BLaER1 treated with 17β-estradiol and CSF1 and Interleukin-3, amounts not matched to agents 10 nM and 100 nM (cell line): ENCODE data around the gene H1-8.
A peak's percentile ranks its signal among the peaks of the same experiment; 100 is the strongest.

Experiments
- H3K27ac ChIP-seq, 11 experiments: shearing (Covaris generic); formaldehyde crosslinking; 2 replicates each; pipeline ENCODE4 v1.8.1; 2022
- H3K27me3 ChIP-seq, 11 experiments: shearing (Covaris generic); formaldehyde crosslinking; 2 replicates each; pipeline ENCODE4 v1.8.1; 2022
- H3K36me3 ChIP-seq, 11 experiments: shearing (Covaris generic); formaldehyde crosslinking; 2 replicates each; pipeline ENCODE4 v1.8.1; 2022
- H3K4me1 ChIP-seq, 10 experiments: shearing (Covaris generic); formaldehyde crosslinking; 2 replicates each; pipeline ENCODE4 v1.8.1; 2022
- H3K4me2 ChIP-seq, 11 experiments: shearing (Covaris generic); formaldehyde crosslinking; 2 replicates each; pipeline ENCODE4 v1.8.1; 2022
- H3K4me3 ChIP-seq, 10 experiments: shearing (Covaris generic); formaldehyde crosslinking; 2 replicates each; pipeline ENCODE4 v1.8.1; 2022
- H3K9ac ChIP-seq, 11 experiments: shearing (Covaris generic); formaldehyde crosslinking; 2 replicates each; pipeline ENCODE4 v1.8.1; 2022
- H3K9me3 ChIP-seq, 11 experiments: shearing (Covaris generic); formaldehyde crosslinking; replicated peaks in 1 of 11; 2 replicates each; pipeline ENCODE4 v1.8.1; 2022
- H4K20me1 ChIP-seq, 11 experiments: shearing (Covaris generic); formaldehyde crosslinking; 2 replicates each; pipeline ENCODE4 v1.8.1; 2022
- Cebpa-rat ChIP-seq, 11 experiments: shearing (Covaris generic); IDR thresholded peaks; 2 replicates each; pipeline ENCODE4 v1.8.1; 2022

The H1-8 gene

GRCh38 chr3:129565902-129566301 is 22.9 kb downstream of the H1-8 start:
- no peaks in the 10 kb centered on the region for H3K27me3 ChIP-seq
- no peak overlapping the region for H3K4me3 ChIP-seq
- H4K20me1 ChIP-seq: peaks cover 0 to 92% (median 0%) of the 10 kb centered on the region in 11 experiments; a peak in 9 of 22 replicates
- peak overlapping the region in 1 of 11 experiments; percentile 49; a peak in 1 of 22 replicates for H3K27ac ChIP-seq
- H3K4me2 ChIP-seq: no peak overlapping the region
- TF ChIP-seq Cebpa-rat (IDR thresholded peaks at IDR 0.05): no peak
- peaks cover 87 to 98% (median 91%) of the 10 kb centered on the region in 11 experiments for H3K36me3 ChIP-seq
- no peak overlapping the region for H3K9ac ChIP-seq
- H3K9me3 ChIP-seq: no peaks in the 10 kb centered on the region
- H3K4me1 ChIP-seq: peaks cover 19 to 62% (median 24%) of the 10 kb centered on the region in 10 experiments

- H3K4me3 ChIP-seq: no peak overlapping the region
- TF ChIP-seq Cebpa-rat (IDR thresholded peaks at IDR 0.05): no peak
- peaks cover 0 to 96% (median 0%) of the 10 kb centered on the region in 11 experiments; a peak in 9 of 22 replicates for H4K20me1 ChIP-seq
- H3K27me3 ChIP-seq: no peaks in the 10 kb centered on the region
- H3K9me3 ChIP-seq: no peaks in the 10 kb centered on the region
- peak overlapping the region in 1 of 11 experiments; percentile 22; a peak in 1 of 22 replicates for H3K27ac ChIP-seq
- peaks cover 92 to 100% (median 98%) of the 10 kb centered on the region in 11 experiments for H3K36me3 ChIP-seq
- H3K4me1 ChIP-seq: peaks cover 6 to 50% (median 18%) of the 10 kb centered on the region in 10 experiments
- no peak overlapping the region; a peak in 1 of 22 replicates for H3K9ac ChIP-seq
- no peak overlapping the region for H3K4me2 ChIP-seq
These were observed 24.3 kb downstream of the H1-8 start for GRCh38 chr3:129567176-129567705.

- Histone ChIP-seq H3K9me3 (no peaks in the 10 kb centered on the region), H3K4me2 (no peak overlapping the region), H4K20me1 (peaks cover 0 to 96% (median 0%) of the 10 kb centered on the region in 11 experiments; a peak in 9 of 22 replicates), H3K36me3 (peaks cover 92 to 100% (median 98%) of the 10 kb centered on the region in 11 experiments), H3K27ac (no peak overlapping the region), H3K9ac (no peak overlapping the region), H3K27me3 (no peaks in the 10 kb centered on the region), H3K4me1 (peaks cover 6 to 50% (median 19%) of the 10 kb centered on the region in 10 experiments; a peak in 19 of 20 replicates), H3K4me3 (no peak overlapping the region)
- TF ChIP-seq Cebpa-rat (IDR thresholded peaks at IDR 0.05): no peak
These were observed 25.0 kb downstream of the H1-8 start for GRCh38 chr3:129567939-129568338.

GRCh38 chr3:129569856-129570255 is 26.9 kb downstream of the H1-8 start:
- H4K20me1 ChIP-seq: peaks cover 0 to 90% (median 0%) of the 10 kb centered on the region in 11 experiments; a peak in 9 of 22 replicates
- peaks cover 22 to 43% (median 34%) of the 10 kb centered on the region in 10 experiments for H3K4me1 ChIP-seq
- H3K4me3 ChIP-seq: no peak overlapping the region
- H3K27me3 ChIP-seq: no peaks in the 10 kb centered on the region
- no peak for TF ChIP-seq Cebpa-rat (IDR thresholded peaks at IDR 0.05)
- H3K27ac ChIP-seq: 0 out of 22 replicates have a peak overlapping the region, but pooled peaks of 1 of the 11 experiments have one; percentile 3
- no peaks in the 10 kb centered on the region for H3K9me3 ChIP-seq
- no peak overlapping the region for H3K4me2 ChIP-seq
- 0 out of 22 replicates have a peak overlapping the region, but pooled peaks of 1 of the 11 experiments have one; percentile 2 for H3K9ac ChIP-seq
- peaks cover 86 to 100% (median 97%) of the 10 kb centered on the region in 11 experiments for H3K36me3 ChIP-seq

- H3K4me3 ChIP-seq: no peak overlapping the region
- H3K4me1 ChIP-seq: peaks cover 28 to 63% (median 52%) of the 10 kb centered on the region in 10 experiments
- TF ChIP-seq Cebpa-rat (IDR thresholded peaks at IDR 0.05): no peak
- no peak overlapping the region for H3K4me2 ChIP-seq
- no peaks in the 10 kb centered on the region for H3K9me3 ChIP-seq
- H4K20me1 ChIP-seq: peaks cover 0 to 70% (median 0%) of the 10 kb centered on the region in 11 experiments; a peak in 8 of 22 replicates
- peak overlapping the region in 3 of 11 experiments; percentile 5 to 16 (median 14); a peak in 2 of 22 replicates for H3K9ac ChIP-seq
- H3K27ac ChIP-seq: peak overlapping the region in 1 of 11 experiments; percentile 97; a peak in 1 of 22 replicates
- H3K27me3 ChIP-seq: no peaks in the 10 kb centered on the region
- peaks cover 66 to 98% (median 77%) of the 10 kb centered on the region in 11 experiments for H3K36me3 ChIP-seq
These were observed 28.9 kb downstream of the H1-8 start for GRCh38 chr3:129571605-129572547.

GRCh38 chr3:129572603-129573002 is 29.6 kb downstream of the H1-8 start:
- Histone ChIP-seq H3K4me3 (no peak overlapping the region), H3K4me1 (peaks cover 36 to 71% (median 60%) of the 10 kb centered on the region in 10 experiments), H3K27me3 (no peaks in the 10 kb centered on the region), H3K9ac (peak overlapping the region in 1 of 11 experiments; percentile 14; a peak in 1 of 22 replicates), H3K9me3 (no peaks in the 10 kb centered on the region), H4K20me1 (peaks cover 0 to 62% (median 0%) of the 10 kb centered on the region in 11 experiments; a peak in 8 of 22 replicates), H3K4me2 (peak overlapping the region in 4 of 11 experiments; percentile 1 to 97 (median 92); a peak in 7 of 22 replicates), H3K36me3 (peaks cover 59 to 93% (median 70%) of the 10 kb centered on the region in 11 experiments), H3K27ac (peak overlapping the region in 2 of 11 experiments; percentile 95 to 97; a peak in 4 of 22 replicates)
- no peak for TF ChIP-seq Cebpa-rat (IDR thresholded peaks at IDR 0.05)

- peaks cover 0 to 60% (median 0%) of the 10 kb centered on the region in 11 experiments; a peak in 8 of 22 replicates for H4K20me1 ChIP-seq
- TF ChIP-seq Cebpa-rat (IDR thresholded peaks at IDR 0.05): no peak
- H3K9ac ChIP-seq: peak overlapping the region in 3 of 11 experiments; percentile 1 to 28 (median 25); a peak in 3 of 22 replicates
- H3K9me3 ChIP-seq: no peaks in the 10 kb centered on the region
- peaks cover 56 to 92% (median 63%) of the 10 kb centered on the region in 11 experiments for H3K36me3 ChIP-seq
- peak overlapping the region in 6 of 11 experiments; percentile 91 to 97 (median 94); a peak in 11 of 22 replicates for H3K27ac ChIP-seq
- no peak overlapping the region for H3K4me3 ChIP-seq
- H3K27me3 ChIP-seq: no peaks in the 10 kb centered on the region
- H3K4me1 ChIP-seq: peaks cover 44 to 79% (median 69%) of the 10 kb centered on the region in 10 experiments
- H3K4me2 ChIP-seq: peak overlapping the region in 8 of 11 experiments; percentile 4 to 98 (median 92); a peak in 14 of 22 replicates
These were observed 30.5 kb downstream of the H1-8 start for GRCh38 chr3:129573493-129573892.

GRCh38 chr3:129574206-129574605 is 31.2 kb downstream of the H1-8 start:
- Histone ChIP-seq H3K27me3 (no peaks in the 10 kb centered on the region), H3K27ac (peak overlapping the region; percentile 39 to 97 (median 93); a peak in 20 of 22 replicates), H3K4me3 (no peak overlapping the region; a peak in 1 of 20 replicates), H3K4me2 (peak overlapping the region; percentile 80 to 98 (median 88); a peak in 20 of 22 replicates), H3K36me3 (peaks cover 49 to 92% (median 56%) of the 10 kb centered on the region in 11 experiments), H3K9ac (peak overlapping the region; percentile 43 to 91 (median 82); a peak in 19 of 22 replicates), H4K20me1 (peaks cover 0 to 60% (median 0%) of the 10 kb centered on the region in 11 experiments; a peak in 8 of 22 replicates), H3K9me3 (no peaks in the 10 kb centered on the region), H3K4me1 (peaks cover 52 to 87% (median 76%) of the 10 kb centered on the region in 10 experiments)
- no peak for TF ChIP-seq Cebpa-rat (IDR thresholded peaks at IDR 0.05)
